Measurements from ENCODE around the gene BID. TPM values are rescaled to one million over a fixed set of nuclear protein-coding genes. Genes with fewer than 3 reads are reported as not detected.
"Not testable (repeated sequence)": the region's sequence is repeated elsewhere in the genome, so short reads cannot be mapped to it uniquely, and the experiment has no call there.

BID gene
- total RNA-seq, 1 donor from 2014 or later = 7.9 TPM

- DNase-seq (ENCODE audit: low spot score) = no peak
- intact Hi-C loops (cut with DNase I) = no loop called here
Measured at GRCh38 chr22:17772958-17773605, 1.2 kb downstream of the BID start.

DNA sequence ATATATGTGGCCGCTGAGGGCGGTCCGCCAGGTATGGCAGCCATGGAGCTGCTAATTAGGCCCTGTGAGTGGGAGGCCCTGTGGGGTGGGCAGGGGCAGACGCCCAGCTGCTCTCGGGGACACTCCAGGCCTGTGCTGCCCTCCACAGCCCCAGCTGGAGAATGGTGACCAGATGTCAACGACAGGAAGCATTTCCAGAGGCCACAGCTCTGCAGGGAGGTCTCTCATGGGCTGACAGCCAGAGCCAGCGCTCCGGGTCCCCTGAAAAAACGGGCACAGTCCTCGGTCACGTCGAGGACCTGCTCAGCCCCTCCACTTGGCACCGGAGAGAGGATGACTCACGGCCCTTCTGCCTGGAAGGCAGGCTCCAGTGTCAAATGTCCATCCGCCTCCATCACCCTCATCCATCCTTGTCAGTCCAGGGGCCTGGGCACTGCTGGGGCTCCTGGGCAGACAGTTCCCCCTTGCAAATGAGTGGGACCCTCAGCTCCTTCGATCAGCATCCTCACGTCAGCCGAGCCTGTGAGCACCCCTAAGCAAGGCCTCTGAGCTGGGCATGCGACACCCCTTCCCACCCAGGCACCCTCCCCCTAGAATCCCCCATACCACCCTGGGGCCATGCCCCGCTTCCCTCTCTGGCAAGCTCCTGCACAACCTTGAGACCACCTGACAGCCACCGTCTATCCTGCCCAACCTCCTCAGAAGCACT lies 1.9 kb downstream of the BID start:
- intact Hi-C loops (cut with DNase I) = no loop called here
- no peak for DNase-seq (ENCODE audit: low spot score)

- intact Hi-C loops (cut with DNase I) = no loop called here
- no peak for DNase-seq (ENCODE audit: low spot score)
Measured at GRCh38 chr22:17770180-17771077, 3.8 kb downstream of the BID start.

DNA sequence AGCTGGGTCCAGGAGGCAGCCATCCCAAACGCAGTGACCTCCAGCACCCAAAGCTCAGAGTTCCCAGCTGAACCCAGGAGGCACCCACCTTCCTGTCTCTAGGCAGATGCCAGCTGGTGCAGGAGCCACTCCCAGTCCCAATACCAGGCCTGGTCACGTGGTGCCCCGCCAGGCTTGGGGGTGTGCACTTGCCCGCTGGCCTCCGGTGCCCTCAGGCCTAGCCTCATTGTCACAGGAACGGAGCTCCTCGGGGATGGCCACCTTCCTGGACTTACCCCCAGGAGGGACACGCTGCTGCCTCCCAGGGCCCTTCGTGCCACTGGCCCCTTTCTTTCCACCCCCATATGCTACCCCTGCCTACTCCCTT lies 4.6 kb downstream of the BID start:
- intact Hi-C loops (cut with DNase I) = no loop called here
- DNase-seq (ENCODE audit: low spot score) = no peak

GRCh38 chr22:17769013-17769715 lies 5.1 kb downstream of the BID start:
- peak; percentile 90 for DNase-seq (ENCODE audit: low spot score)
- intact Hi-C loops (cut with DNase I) = no loop called here

GRCh38 chr22:17767233-17768065 lies 6.8 kb downstream of the BID start:
- DNase-seq (ENCODE audit: low spot score) = no peak
- intact Hi-C loops (cut with DNase I) = no loop called here

DNA sequence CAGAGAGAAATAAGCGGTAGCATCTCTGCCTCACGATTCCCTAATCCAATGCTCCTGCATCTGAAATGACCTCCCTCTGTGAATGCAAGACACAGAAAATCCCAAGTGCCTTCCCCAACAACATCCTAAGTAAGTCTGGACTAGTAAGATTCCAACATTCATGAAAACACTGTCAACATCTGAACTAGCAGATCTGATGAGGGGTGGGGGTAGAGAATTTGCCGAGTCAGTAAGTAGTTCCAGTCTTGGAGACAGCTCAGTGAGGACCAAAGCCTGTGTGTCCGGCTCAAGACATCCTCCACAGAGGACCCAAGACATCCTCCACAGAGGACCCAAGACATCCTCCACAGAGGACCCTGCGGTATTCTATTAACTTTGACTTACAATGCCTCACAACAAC lies 9.4 kb downstream of the BID start:
- DNase-seq (ENCODE audit: low spot score); intact Hi-C loops (cut with DNase I): not testable (repeated sequence)

GRCh38 chr22:17764036-17764435 lies 10.2 kb downstream of the BID start:
- no peak for DNase-seq (ENCODE audit: low spot score)
- intact Hi-C loops (cut with DNase I) = no loop called here

DNA sequence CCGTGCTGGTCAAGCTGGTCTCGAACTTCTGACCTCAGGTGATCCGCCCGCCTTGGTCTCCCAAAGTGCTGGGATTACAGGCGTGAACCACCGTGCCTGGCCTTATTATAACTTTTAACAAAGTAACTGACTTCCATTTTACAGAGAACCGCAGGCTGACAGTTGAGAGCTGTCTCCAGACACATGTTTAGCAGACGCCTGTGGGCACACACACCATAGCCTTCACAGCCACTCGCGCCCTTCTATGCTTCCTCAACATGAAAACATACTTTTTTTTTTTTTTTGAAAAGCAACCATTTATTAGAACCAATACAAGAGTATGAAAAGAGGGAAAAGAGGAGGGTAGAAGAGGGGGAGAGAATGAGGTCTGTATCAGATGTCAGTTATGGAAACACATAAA lies 10.8 kb downstream of the BID start:
- intact Hi-C loops (cut with DNase I); DNase-seq (ENCODE audit: low spot score): not testable (repeated sequence)

- DNase-seq (ENCODE audit: low spot score) = no peak
Measured at GRCh38 chr22:17761138-17761488, 13.2 kb downstream of the BID start.

DNA sequence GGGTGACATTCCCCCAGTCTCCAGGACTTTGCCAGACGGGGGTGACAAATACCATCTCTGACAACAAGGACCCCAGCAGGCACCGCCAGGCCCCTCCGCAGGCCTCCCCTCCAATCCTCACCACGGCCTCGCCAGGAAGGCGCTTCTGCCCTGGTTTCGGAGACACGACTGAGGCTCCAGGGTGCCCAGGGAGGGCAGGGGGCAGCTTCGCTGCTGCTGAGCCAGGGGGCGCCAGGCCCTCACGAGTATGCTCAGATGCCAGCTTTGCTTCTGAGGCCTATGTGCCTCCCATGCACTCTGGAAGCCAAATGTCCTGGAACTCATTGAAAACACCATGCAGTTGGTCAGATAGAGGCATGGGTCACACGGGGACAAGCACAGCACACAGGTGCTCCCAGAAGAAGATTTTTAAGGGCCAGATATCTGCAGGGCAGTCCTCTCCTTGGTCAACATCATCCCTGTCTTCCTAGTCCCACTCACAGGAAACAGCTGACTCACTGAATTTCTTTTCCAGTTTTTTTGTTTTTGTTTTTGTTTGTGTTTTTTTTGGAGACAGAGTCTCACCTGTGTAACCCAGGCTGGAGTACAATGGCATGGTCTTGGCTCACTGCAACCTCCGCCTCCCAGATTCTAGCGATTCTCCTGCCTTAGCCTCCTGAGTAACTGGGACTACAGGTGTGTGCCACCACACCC lies 19.9 kb downstream of the BID start:
- DNase-seq (ENCODE audit: low spot score) = no peak
- intact Hi-C loops (cut with DNase I) = no loop called here

More at GRCh38 chr22:17761138-17761488, 13.2 kb downstream of the BID start:
- intact Hi-C loops (cut with DNase I) = no loop called here

DNA sequence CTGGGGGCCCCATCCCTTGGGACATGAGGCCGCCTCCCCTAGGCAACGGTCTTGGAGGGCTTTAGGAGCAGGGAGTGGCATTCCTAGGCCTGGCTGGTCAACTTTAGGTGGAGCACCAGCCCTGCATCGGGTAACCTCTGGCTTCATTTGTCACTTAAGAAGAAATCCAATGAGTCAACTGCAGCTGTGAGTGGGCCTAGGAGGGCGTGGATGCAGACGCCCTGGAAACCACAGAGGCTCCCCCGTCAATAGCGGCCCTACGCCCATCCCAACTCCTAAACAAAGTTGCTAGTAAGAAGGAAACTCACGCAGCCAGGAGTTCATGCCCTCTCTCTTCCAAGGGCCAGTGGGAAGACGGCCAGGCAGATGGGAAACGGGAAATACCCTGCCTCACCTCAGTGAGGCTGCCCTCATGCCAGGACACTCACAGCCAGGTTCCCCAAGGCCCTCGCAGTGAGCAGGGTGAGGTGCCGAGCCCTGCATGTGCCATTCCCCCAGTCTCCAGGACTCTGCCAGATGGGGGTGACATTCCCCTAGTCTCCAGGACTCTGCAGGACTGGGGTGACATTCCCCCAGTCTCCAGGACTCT lies 20.8 kb downstream of the BID start:
- intact Hi-C loops (cut with DNase I) = no loop called here
- DNase-seq (ENCODE audit: low spot score) = no peak

DNA sequence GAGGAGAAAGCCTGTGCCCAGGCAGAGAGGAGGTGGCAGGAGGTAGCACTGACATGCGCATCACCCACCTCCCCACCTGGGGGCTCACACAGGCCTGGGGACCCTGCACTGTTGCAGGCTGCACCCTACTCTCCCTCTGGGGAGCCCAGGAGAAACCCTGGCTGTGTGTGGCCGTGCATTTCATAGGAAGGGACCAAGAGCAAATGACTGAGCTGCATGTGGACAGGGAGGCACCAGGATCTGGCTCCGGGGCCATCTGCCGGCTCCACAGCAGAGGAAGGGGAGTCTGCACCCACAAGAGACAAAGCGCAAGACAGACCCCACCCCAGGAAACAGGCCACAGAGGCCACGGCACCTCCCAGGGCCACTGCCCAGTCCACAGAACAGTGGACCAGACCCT lies 22.7 kb downstream of the BID start:
- DNase-seq (ENCODE audit: low spot score) = no peak
- intact Hi-C loops (cut with DNase I) = no loop called here

DNA sequence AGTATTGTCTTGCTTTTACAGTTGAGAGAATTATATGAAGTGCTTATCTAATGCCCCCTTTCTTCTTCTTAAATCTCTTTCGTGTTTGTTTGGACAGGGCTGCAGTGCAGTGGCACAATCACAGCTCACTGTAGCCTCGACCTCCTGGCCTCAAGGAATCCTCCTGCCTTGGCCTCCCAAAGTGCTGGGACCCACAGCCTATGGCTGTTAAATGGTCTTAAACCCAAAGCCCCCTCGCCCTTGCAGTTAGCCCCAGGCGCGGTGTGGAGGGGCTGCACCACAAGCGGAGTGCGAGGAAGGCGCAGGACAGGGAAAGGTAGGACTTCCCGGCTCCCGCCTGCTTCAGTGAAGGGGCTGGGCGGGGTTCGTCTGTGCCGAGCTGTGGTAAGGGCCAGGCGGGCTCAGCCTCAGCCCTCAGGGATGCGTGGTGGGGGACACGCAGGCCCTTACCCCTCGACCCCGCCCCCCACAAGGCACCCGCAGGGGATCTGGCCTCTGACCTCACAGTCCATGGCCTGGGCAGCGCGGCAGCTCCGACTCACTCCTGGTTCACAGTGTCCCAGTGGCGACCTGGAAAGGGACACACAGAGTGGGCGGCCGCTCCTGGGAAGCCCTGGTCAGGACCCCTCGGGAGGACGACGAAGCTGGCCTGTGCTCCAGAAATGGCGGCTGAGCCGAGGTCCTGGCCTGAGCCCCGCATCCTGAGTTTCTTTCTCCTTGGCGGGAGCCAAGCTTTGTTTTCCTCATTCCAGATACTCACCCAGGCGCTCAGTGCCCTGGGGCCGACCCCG lies 24.5 kb downstream of the BID start:
- no peak for DNase-seq (ENCODE audit: low spot score)
- intact Hi-C loops (cut with DNase I) = no loop called here

DNA sequence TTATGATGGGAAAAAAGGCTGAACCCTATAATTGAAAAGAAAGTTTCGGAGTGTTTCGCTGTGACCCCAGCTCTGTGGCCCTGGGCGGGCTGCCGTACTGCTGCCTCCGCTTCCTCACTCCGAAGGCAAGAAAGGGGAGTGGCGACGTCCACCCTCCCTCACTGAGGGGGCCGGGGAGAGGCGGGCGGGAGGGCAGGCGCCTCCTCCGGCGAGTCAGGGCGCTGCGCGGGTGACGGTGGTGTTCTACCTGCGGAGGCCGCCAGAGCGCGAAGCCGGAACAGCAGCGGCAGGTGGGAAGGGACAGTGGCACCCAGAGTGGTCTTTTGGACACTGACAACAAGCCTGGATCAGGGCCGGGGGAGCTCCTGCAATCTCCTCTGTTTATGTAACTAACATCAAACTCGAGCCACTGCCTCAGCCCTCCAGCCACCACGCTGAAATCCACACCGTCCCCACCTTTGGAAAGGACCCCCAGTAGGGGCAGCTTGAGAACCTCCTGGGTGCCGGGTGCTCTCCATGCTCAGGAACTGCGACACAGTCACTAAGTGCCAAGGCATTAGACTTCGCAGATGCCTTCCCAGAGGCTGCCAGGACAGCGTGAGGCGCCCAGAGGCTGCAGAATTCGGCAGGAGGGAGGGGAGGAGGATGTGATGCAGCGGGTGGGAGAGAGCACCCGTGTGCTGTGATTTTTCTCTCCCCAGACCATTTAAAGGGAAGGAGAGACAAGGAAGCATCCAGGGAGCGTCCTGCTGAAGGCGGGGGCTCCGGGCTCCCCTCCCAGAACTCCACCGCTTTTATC lies 25.5 kb downstream of the BID start:
- DNase-seq (ENCODE audit: low spot score) = no peak
- intact Hi-C loops (cut with DNase I) = no loop called here

DNA sequence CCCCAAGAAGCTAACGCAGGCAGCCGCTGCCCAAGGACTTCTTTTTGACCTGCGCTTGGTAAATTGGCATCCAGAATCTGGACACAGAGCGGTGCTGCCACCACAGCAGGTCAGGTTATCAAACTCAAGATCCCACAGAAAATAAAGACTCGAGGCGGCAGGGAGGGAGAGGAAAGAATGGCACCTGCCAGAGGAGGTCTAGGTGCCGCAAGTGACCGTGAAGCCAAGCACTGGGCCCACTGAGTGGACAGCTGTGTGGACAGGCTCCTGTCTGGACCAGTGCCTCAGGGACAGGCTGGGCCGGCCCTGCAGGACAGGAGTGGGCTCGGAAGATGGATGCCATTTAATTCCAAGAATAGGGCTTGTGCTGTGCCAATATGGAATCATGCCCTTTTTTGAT lies 27.4 kb downstream of the BID start:
- no peak for DNase-seq (ENCODE audit: low spot score)
- intact Hi-C loops (cut with DNase I) = no loop called here

GRCh38 chr22:17744430-17744829 lies 29.8 kb downstream of the BID start:
- intact Hi-C loops (cut with DNase I) = no loop called here
- DNase-seq (ENCODE audit: low spot score) = no peak

All from cardiac septum (tissue), 1 donor.